ENCODE results near the gene SGCE. TPM values are rescaled to one million over a fixed set of nuclear protein-coding genes. Genes with fewer than 3 reads are reported as not detected.
A peak's percentile ranks its signal among the peaks of the same experiment; 100 is the strongest.

The SGCE gene
- total RNA-seq, 1 donor: under 0.01 TPM

DNA sequence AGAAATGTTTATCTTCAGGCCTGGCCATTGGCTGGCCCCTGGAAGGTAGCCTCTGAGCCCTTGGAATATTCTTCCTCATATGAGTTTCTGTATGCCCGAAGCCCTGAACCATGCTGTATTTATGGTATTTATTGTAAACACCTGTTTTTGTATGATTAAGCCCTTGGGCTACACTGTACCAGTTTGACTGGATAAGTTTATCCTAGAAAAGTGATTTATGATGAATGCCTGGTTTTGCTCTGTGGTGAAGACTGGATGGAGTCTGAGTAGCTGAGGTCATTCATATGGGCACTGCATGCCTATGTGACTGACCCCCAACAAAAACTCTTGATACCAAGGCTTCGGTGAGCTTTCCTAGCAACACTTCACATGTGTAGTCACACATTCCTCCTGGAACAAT, 79.6 kb downstream of the SGCE start:
- DNase-seq (ENCODE audit: low read depth in 2 of 3, low spot score in 2 of 3): no peak

DNA sequence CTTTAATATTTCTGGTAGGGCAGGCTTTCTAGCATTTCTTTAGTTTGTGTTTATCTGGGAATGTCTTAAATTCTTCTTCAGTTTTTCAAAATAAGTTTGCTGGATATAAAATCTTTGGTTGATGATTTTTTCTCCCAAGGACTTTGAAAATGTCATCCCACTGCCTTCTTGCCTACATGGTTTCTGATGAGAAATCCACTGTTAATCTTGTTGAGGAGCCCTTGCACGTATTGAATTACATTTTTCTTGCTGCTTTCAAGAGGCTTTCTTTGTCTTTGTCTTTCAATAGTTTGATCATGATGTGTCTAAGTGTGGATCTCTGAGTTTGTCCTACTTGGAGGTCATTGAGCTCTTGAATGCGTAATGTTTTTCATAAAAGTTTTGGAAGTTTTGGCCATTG, 80.3 kb downstream of the SGCE start:
- DNase-seq (ENCODE audit: low read depth in 2 of 3, low spot score in 2 of 3): peak in 1 of 3 donors; percentile 5

DNA sequence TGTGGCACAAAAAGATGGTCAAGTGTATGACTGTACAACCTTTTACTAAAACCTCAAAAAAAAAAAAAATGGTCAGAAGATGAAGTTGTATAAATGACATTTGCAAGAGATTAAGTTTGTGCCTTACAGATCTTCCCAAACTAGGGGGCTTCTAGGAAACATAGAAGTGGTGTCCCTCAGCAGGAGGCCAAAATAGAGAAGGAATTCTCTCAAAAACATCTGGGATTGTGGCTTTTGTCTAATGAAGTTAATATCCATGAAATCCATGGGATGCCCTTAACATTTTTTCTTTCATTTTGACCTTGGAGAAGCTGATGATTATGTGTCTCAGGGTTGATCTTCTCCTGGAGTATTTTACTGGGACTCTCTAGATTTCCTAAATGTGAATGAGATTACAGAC, 84.1 kb downstream of the SGCE start:
- DNase-seq (ENCODE audit: low read depth in 2 of 3, low spot score in 2 of 3): no peak

DNA sequence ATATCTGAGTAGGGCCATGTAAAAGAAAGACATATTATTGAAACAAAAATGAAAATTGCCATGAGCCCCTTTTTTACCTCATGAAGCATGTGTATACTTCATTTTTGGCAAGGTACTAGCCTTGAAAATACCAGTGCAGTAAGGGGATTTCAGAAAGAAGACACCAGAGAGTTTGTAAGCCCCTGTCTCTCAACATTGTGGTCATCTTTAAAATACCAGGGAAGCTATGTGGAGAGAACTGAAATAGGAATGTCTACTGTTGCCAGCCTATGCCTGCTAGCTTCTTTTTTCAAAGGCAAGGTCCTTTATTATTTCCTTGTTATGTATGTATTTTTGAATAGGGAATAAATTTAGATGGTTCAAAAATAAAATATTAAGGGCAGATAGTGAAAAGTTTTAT, 88.5 kb downstream of the SGCE start:
- no peak for DNase-seq (ENCODE audit: low read depth in 2 of 3, low spot score in 2 of 3)

DNA sequence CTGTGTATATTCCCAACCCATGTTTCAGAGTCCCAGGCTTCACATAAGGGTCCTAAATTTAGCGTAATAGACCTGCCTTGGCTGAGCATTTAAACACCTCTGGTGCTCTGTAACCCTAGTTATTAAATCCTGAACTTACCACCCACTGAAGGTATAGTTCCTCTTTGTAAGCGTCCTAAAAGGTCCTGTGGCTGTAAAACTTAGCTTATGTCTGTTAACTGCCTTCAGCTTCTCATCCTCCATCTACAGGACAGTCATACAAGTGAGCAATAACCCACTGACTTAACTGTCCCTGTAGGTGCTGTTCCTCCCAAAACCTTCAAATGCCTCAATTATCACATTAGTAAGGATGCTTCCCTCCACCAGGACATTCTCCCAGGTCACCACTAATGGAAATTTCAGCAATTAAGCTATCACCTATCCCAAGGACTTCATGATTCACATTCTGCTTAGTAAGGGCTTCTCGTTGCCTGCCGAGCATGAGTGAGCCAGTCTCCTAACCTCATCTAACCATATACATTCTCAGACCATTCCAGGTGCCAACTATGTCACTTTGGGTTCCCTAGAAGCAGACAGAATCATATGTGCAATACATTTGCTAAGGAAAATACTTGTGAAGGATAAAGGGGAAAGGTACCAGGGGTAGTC, 90.6 kb downstream of the SGCE start:
- no peak for DNase-seq (ENCODE audit: low read depth in 2 of 3, low spot score in 2 of 3)

DNA sequence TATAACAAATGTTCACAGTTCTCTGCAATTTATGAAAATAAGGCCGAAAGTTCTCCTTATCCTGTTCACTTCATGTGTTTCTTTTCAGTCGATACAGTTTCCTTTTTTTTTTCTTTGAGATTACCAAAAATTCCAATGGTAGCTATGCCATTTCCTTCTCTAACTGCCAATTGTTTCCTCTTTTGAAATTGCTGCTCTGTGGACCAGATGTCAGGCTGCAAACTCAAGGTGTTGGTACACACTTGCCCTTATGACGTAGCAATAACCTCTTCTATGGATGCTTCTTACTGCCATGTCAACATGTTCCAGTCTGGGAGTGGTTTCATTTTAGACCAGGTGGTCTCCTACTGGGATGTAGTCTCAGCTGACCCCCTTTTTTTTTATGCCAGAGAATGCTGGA, 93.4 kb downstream of the SGCE start:
- DNase-seq (ENCODE audit: low read depth in 2 of 3, low spot score in 2 of 3): no peak

DNA sequence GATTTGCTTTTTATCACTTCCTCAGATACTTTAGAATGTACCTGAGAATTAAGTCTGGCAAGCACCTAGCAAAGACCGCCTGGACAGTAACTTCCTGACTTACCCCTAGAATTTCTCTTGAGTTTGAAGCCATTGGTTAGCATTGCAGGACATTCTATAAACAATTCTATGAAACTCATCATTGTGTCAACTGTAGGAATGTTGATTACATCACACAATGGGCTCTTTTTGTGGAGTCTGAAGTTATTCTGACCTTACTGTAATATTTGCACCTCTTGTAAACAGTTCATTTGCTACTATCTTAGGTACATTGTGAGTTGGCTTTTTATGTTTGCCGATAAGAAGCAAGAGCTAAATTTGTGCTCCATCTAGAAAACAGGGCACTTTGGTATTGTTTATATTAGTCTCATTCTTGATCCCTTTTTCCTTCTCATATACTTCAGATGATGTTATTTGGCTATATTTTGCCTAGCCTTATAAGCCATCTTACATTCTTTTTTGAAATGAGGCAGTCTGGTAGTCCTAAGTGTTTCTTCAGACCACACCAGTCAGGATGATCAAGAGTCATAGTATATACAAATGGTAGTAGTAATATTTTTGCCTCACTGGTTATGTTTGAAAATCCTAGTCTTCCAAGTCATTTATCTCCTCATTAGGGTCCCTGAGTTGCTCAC, 94.0 kb downstream of the SGCE start:
- no peak for DNase-seq (ENCODE audit: low read depth in 2 of 3, low spot score in 2 of 3)

DNA sequence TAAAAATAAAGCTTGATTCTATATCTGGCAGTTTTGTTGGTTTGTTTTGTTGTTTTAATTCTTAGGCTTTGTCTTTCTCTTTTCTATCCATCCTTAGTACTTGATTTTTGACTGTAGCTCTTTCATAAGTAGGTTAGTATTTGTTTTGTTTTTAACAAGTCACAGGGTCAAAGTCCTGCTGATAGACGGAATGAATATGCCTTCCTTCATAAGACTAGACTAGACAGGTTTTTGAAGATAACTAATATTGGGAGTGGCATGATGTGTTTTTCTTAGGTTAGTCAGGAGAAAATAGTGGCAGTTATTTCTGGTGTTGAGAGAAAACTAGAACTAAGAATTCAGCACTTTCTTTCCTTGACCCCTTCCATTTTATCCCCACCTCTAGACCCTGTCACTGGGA, 96.0 kb downstream of the SGCE start:
- DNase-seq (ENCODE audit: low read depth in 2 of 3, low spot score in 2 of 3): no peak

DNA sequence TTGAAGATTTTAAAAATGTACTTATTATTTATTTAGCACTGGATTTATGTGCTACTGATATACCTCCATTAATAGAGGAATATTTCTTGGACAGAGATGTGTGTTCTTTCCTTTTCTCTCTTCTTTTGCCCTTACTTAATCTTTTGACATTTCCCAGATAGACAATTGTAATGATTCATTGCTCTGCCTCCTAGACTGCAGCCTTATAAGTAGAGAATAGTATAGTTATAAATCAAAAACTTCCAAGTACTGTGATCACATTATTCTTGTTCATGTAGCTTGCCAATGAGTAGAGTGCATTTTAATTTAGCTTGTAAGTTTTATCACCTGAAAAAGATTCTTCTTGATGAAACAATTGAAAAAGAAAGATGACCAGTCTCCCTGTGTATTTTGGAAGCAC, 98.7 kb downstream of the SGCE start:
- no peak for DNase-seq (ENCODE audit: low read depth in 2 of 3, low spot score in 2 of 3)

DNA sequence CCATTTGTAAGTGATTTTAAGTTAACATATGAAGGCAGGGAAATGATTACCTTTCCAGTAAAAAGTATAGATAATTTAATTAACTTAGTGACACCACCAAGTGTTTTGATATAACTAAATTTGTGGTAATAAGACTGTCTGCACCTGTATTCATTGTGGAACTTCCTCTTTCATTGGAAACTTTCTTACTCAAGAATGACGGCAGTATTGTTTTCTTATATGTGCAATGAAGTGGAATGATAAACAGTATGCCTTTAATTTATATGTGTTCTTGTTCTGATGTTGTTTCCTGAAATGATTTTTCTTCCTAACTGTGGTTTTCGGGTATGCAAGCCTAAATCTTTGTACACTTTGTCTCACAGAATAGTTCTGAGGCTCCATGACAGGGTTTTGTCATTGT, 99.9 kb downstream of the SGCE start:
- DNase-seq (ENCODE audit: low read depth in 2 of 3, low spot score in 2 of 3): no peak

DNA sequence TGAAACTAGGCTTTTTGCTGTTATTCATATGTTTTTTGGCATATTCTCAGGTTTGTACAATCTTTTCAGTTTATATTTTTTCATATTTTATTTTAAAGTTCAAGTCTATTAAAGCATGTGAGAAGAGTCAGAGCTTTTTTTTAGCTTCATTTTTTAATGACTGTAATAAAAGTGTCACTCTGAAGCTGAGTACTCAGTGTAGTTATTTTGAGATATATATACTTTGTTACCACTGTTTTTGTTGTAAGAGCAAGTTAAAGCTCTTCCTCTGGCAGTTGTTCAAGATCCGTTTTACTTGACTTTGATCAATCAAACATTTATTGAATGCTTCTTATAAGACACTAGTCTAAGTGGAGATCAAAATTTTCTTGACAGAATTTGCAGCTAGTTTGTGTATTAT, 108.8 kb downstream of the SGCE start:
- no peak for DNase-seq (ENCODE audit: low read depth in 2 of 3, low spot score in 2 of 3)

DNA sequence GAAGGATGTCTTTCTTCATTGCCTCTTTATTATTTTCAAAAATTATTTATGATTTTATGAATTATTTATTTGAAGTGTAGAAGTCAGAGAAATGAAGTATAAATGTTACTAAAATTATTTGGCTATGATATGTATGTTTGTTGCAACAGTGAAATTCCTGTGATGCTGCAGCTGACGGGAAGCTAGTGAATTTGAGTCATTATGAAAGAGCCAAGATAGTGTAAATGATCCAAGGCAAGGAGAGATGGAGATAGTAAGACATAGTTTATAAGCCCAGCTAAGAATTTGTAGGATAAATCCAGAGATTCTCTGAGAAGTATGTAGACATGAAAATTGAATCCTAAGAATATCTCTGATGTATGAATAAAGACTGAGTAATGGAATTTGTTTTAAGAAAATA, 115.5 kb downstream of the SGCE start:
- no peak for DNase-seq (ENCODE audit: low read depth in 2 of 3, low spot score in 2 of 3)

Other genes with a start within 250 kb of the SGCE start
- gene CASD1, start 146.3 kb downstream of the SGCE start, total RNA-seq: 12.7 TPM

Data from hematopoietic multipotent progenitor cell (in vitro differentiated cells).